Colonic mucosa (tissue), 4 donors: ENCODE measurements around the gene SLC5A3. TPM values are rescaled to one million over a fixed set of nuclear protein-coding genes. Genes with fewer than 3 reads are reported as not detected.
A peak's percentile ranks its signal among the peaks of the same experiment; 100 is the strongest.

Experiments
- DNase-seq: peaks from one replicate; pipeline ENCODE4 v3.0.0-alpha.2; 2020
- H3K27ac ChIP-seq: fragments of 200-600 bp; one replicate; pipeline ENCODE4 v1.8.0; 2021
- H3K27me3 ChIP-seq: fragments of 200-600 bp; one replicate; pipeline ENCODE4 v1.8.0; 2021
- H3K36me3 ChIP-seq: fragments of 200-600 bp; one replicate; pipeline ENCODE4 v1.8.0; 2021
- H3K4me1 ChIP-seq: fragments of 200-600 bp; one replicate; pipeline ENCODE4 v1.8.0; 2021; ENCODE audit warnings: mild to moderate bottlenecking
- H3K4me3 ChIP-seq: fragments of 200-600 bp; one replicate; pipeline ENCODE4 v1.8.0; 2021
- H3K9ac ChIP-seq, 2 donors: one replicate each; pipeline ENCODE4 v1.7.0; 2013; ENCODE audit warnings: control low read depth in 2 of 2, low read depth in 2 of 2, low read length in 2 of 2
- H3K9me3 ChIP-seq: fragments of 200-600 bp; one replicate; pipeline ENCODE4 v1.8.0; 2021
- intact Hi-C: fragments of 100-400 bp; cut with DNase I; formaldehyde crosslinking; loops from one replicate; pipeline ENCODE4 v1.14.1; 2022
- total RNA-seq, 2 donors: library from RNA; stranded (reverse); fragmentation: NEBNext Ultra II Directional in 1 of 2; extraction: Animal tissue kit (Norgen Biotek cat#: 25700) in 1 of 2; gene quantifications; one replicate each; pipeline ENCODE4 v1.2.1, GENCODE V29; 2021
- TF ChIP-seq, protein P1 (sequence below): fragments of 200-600 bp; IDR thresholded peaks from one replicate; pipeline ENCODE4 v1.8.0; 2022; ENCODE audit warnings: antibody characterized with exemption, mild to moderate bottlenecking
- donor health status: healthy.
- donor health status: DM: no; HTN: no; CAD: no.
- donor health status: DM: no; HTN: no; CAD: no.

SLC5A3 gene
- total RNA-seq, 2 donors from 2014 or later: 20.1 to 28.6 TPM

DNA sequence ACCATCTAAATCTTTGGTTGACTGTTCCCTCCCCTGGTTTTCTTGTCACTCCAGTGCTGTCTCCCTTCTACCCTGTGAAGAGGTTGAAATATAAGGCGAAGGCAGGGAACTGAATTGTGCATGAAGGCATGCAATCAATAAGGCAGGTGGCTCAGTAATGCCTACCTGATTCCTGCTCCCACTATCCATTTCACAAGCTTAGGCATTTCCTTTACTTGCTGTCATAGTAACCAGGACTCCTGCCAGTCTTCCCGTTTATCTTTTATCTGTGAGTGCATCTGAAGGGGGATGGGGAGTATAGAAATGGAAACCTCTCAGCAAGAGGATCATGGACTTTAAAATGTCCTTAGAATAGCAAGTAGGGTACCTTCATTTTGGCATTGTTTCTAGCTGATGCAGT is 40.5 kb downstream of the SLC5A3 start:
- intact Hi-C loops: no loop called here
- TF ChIP-seq, protein P1, sequence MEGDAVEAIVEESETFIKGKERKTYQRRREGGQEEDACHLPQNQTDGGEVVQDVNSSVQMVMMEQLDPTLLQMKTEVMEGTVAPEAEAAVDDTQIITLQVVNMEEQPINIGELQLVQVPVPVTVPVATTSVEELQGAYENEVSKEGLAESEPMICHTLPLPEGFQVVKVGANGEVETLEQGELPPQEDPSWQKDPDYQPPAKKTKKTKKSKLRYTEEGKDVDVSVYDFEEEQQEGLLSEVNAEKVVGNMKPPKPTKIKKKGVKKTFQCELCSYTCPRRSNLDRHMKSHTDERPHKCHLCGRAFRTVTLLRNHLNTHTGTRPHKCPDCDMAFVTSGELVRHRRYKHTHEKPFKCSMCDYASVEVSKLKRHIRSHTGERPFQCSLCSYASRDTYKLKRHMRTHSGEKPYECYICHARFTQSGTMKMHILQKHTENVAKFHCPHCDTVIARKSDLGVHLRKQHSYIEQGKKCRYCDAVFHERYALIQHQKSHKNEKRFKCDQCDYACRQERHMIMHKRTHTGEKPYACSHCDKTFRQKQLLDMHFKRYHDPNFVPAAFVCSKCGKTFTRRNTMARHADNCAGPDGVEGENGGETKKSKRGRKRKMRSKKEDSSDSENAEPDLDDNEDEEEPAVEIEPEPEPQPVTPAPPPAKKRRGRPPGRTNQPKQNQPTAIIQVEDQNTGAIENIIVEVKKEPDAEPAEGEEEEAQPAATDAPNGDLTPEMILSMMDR: no peak
- no peak for DNase-seq
- H3K4me1 ChIP-seq: no peaks in the 10 kb centered on the region
- no peaks in the 10 kb centered on the region for H3K36me3 ChIP-seq
- H3K9me3 ChIP-seq: no peaks in the 10 kb centered on the region
- H3K27me3 ChIP-seq: no peaks in the 10 kb centered on the region
- no peak overlapping the region for H3K9ac ChIP-seq
- no peak overlapping the region for H3K27ac ChIP-seq
- no peak overlapping the region for H3K4me3 ChIP-seq

DNA sequence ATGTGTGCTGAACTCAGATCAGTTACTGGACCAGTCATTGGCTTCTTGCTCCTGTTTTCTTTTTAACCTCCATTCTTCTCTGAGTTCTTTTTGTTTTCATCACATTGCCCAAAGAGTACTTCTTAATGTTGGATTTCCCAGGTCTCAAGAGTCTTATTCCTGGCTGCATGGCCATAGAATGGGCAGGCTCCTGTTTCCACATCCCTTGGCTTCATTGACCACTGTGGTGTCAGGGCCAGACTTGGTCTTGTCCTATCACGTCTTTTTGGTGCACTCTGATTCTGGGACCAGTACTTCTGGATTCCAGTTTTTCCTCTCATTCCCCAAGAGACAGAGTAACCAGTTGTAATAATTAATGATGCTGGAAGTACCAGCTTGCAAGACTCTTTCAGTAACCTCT is 41.8 kb downstream of the SLC5A3 start:
- no peak overlapping the region for H3K9ac ChIP-seq
- no peak overlapping the region for H3K27ac ChIP-seq
- H3K36me3 ChIP-seq: no peaks in the 10 kb centered on the region
- H3K4me1 ChIP-seq: no peaks in the 10 kb centered on the region
- intact Hi-C loops: no loop called here
- no peaks in the 10 kb centered on the region for H3K27me3 ChIP-seq
- H3K9me3 ChIP-seq: no peaks in the 10 kb centered on the region
- no peak for DNase-seq
- H3K4me3 ChIP-seq: no peak overlapping the region
- TF ChIP-seq, protein P1: no peak

DNA sequence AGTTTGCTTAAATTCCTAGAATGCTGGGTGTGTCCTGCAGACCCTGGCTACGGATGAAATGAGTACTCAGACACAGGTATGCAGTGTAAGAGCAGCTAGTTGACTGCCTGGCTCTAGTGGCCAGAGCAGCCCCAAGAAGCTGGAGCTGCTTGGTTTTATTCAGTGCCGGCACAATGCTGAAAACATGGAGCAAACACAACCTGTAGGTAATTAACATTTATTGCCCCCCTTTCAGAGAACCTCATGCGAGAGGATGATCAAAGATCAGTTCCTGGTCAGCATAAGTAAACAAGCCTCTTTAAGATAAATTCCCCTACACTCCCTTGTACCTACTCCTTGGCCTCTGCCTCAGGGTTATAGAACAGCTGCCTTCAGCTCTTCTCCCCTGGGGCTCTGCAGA is 43.2 kb downstream of the SLC5A3 start:
- Histone ChIP-seq H3K27ac (no peak overlapping the region), H3K9me3 (no peaks in the 10 kb centered on the region), H3K4me3 (no peak overlapping the region), H3K27me3 (no peaks in the 10 kb centered on the region), H3K36me3 (no peaks in the 10 kb centered on the region), H3K4me1 (no peaks in the 10 kb centered on the region), H3K9ac (no peak overlapping the region)
- intact Hi-C loops: no loop called here
- TF ChIP-seq, protein P1: no peak
- peak; percentile 55 for DNase-seq

DNA sequence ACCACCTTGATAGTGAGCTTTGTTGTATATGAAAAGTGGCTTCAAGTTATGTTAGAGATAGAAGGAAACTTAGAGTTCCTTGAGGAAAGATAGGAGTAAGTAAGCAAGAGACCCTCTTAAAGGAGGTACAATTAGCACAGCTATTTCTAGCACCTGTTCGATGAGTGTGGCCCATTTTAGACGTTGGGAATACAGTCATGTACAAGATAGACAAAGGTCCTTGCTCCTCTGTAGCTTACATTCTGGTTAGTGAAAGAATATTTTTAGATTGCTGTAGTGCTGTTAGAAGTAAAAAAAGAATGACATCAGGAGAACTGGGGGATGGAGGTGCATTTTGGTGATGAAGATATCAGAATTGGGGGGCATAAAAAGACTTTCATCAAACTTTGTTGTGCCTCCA is 47.5 kb downstream of the SLC5A3 start:
- no peak for DNase-seq
- no peaks in the 10 kb centered on the region for H3K27me3 ChIP-seq
- no peak overlapping the region for H3K9ac ChIP-seq
- H3K27ac ChIP-seq: no peak overlapping the region
- H3K9me3 ChIP-seq: no peaks in the 10 kb centered on the region
- TF ChIP-seq, protein P1: no peak
- H3K4me1 ChIP-seq: no peaks in the 10 kb centered on the region
- peaks cover 3% of the 10 kb centered on the region for H3K36me3 ChIP-seq
- intact Hi-C loops: no loop called here
- H3K4me3 ChIP-seq: no peak overlapping the region

DNA sequence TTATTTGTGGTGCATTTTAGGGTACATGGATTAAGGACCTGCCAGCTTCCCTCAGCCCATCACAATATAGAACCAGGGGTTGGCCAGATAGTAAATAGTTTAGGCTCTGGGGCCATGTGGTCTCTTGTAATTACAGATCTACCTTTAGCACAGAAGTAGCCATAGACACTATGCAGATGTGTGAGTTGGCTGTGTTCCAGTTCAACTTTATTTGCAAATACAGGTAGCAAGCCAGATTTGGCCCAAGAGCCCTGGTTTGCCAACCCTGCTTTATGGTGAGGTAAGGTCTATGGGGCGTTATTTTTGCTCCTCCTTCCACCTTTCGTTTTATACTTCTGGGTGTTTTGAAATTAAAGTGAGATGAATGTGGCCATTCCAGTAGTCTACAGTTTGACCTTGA is 48.7 kb downstream of the SLC5A3 start:
- Histone ChIP-seq H3K27me3 (no peaks in the 10 kb centered on the region), H3K4me3 (no peak overlapping the region), H3K9ac (no peak overlapping the region), H3K27ac (no peak overlapping the region), H3K4me1 (no peaks in the 10 kb centered on the region), H3K9me3 (no peaks in the 10 kb centered on the region), H3K36me3 (peaks cover 4% of the 10 kb centered on the region)
- DNase-seq: peak; percentile 53
- intact Hi-C loops: no loop called here
- TF ChIP-seq, protein P1: no peak

Other genes starting within 250 kb of the SLC5A3 start
- 100 to 1,000 TPM; 312 to 335 TPM for gene ATP5PO, start 157.8 kb upstream of the SLC5A3 start, total RNA-seq
- 10 to 100 TPM; 66.6 to 76.9 TPM for gene MRPS6, start within 50 bp of the SLC5A3 start, total RNA-seq